Transverse colon (tissue), 4 donors: ENCODE results near the gene SSH2. TPM values are rescaled to one million over a fixed set of nuclear protein-coding genes. Genes with fewer than 3 reads are reported as not detected.

Experiments
- DNase-seq: peaks from one replicate; pipeline ENCODE4 v3.0.0-alpha.2; 2019
- H3K27ac ChIP-seq, 4 donors: fragments of 200-600 bp; sonication (generic); 2 replicates each; pipeline ENCODE4 v1.5.1; 2016 to 2018; ENCODE audit warnings: inconsistent platforms in 4 of 4
- H3K27me3 ChIP-seq: fragments of 200-600 bp; sonication (generic); 2 replicates; pipeline ENCODE4 v1.5.1; 2017; ENCODE audit warnings: inconsistent platforms
- H3K36me3 ChIP-seq, 4 donors: fragments of 200-600 bp; sonication (generic); 2 replicates each; pipeline ENCODE4 v1.5.1; 2017 to 2019; ENCODE audit warnings: inconsistent platforms in 4 of 4
- H3K4me1 ChIP-seq, 4 donors: fragments of 200-600 bp; sonication (generic); 2 replicates each; pipeline ENCODE4 v1.5.1; 2017 to 2020; ENCODE audit warnings: inconsistent platforms in 4 of 4
- H3K4me3 ChIP-seq, 4 donors: fragments of 200-600 bp; sonication (generic); 1 replicate in 1 of 4; 2 replicates in 3 of 4; pipeline versions ENCODE4 v1.5.1 to v1.6.1; 2017 to 2019; ENCODE audit warnings: inconsistent platforms in 4 of 4
- H3K9me3 ChIP-seq, 2 donors: fragments of 200-600 bp; sonication (generic); 2 replicates each; pipeline ENCODE4 v1.5.1; 2017 to 2019; ENCODE audit warnings: inconsistent platforms in 2 of 2
- CTCF ChIP-seq, 5 experiments: fragments of 200-600 bp in 3 of 5; fragments of 450-650 bp in 2 of 5; sonication (generic) in 3 of 5; IDR thresholded peaks; 1 replicate in 2 of 5; 2 replicates in 3 of 5; pipeline ENCODE4 v1.5.1; 2016 to 2017; ENCODE audit warnings: antibody characterized with exemption in 5 of 5, inconsistent platforms in 3 of 5, mild to moderate bottlenecking in 2 of 5, moderate library complexity in 1 of 5
- EP300 ChIP-seq: sonication (generic); formaldehyde crosslinking; IDR thresholded peaks from one replicate; pipeline ENCODE4 v1.6.1; 2017; ENCODE audit warnings: antibody characterized with exemption, low read depth
- POLR2A ChIP-seq: fragments of 450-650 bp; IDR thresholded peaks from one replicate; pipeline ENCODE4 v1.6.1; 2016; ENCODE audit warnings: antibody characterized with exemption, mild to moderate bottlenecking, moderate library complexity
- POLR2AphosphoS5 ChIP-seq, 3 donors: sonication (generic); formaldehyde crosslinking; IDR thresholded peaks; one replicate each; pipeline ENCODE4 v1.6.1; 2016; ENCODE audit warnings: antibody characterized with exemption in 3 of 3
- WGBS, 2 donors: methylation state at CpG; one replicate each; pipeline ENCODE4 v1.1.5; 2018; ENCODE audit warnings: low coverage in 1 of 2; 5-methylcytosine and 5-hydroxymethylcytosine counted together
- in situ Hi-C, 4 donors: fragments of 200-750 bp; cut with MboI; loops; one replicate each; pipeline versions ENCODE4 v1.15.0 to v1.15.1; 2017; ENCODE audit warnings: low sequenced_read_pairs in 3 of 4, low pct_ligation_motif_present in 1 of 4, low pct_unique_long_range_greater_than_20kb in 1 of 4
- intact Hi-C: fragments of 100-400 bp; cut with DNase I; formaldehyde crosslinking; loops from one replicate; pipeline ENCODE4 v1.15.1; 2023; ENCODE audit warnings: low total_unique reads
- total RNA-seq, 4 donors: library from RNA; depleted of rRNA; stranded (reverse); fragments of >200 nt; gene quantifications; one replicate each; pipeline ENCODE4 v1.1.0, GENCODE V29; 2016

The SSH2 gene
- total RNA-seq, 4 donors from 2014 or later, result 15.3 to 99.9 (median 46.0) TPM

DNA sequence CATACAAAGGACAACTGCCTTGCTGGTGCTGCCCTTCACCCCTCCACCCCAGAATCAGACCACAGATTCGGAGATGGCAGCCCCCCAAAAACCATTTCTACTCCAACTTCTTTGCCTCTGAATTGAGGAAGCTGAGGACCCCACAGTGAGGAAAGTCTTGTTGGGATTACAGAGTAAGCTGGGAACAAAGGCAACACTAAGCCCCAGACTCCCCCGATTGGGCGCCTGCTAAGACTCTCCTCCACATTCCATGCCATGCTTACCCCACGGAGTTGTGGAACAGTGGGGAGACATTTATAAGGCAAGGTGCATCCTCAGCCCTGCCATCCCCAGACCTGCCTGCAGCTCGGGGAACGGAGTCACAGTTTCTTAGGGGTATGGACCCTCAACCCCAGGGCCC is 342.4 kb downstream of the SSH2 start:
- H3K4me1 ChIP-seq, result peaks cover 35 to 52% (median 46%) of the 10 kb centered on the region in 4 donors
- H3K9me3 ChIP-seq, result no peaks in the 10 kb centered on the region
- WGBS, 2 donors, result 85% methylated on average over 6 of the region's 6 CpGs; no CpG with 5 or more reads in 1 of the 2 donors
- TF ChIP-seq POLR2AphosphoS5 (IDR thresholded peaks at IDR 0.05), result no peak
- no peak for TF ChIP-seq CTCF (IDR thresholded peaks at IDR 0.05)
- no peak for TF ChIP-seq EP300
- TF ChIP-seq POLR2A, result no peak
- no peaks in the 10 kb centered on the region for H3K27me3 ChIP-seq
- DNase-seq, result no peak
- intact Hi-C loops, result no loop called here
- H3K4me3 ChIP-seq, result peak overlapping the region in 2 of 4 donors; percentile 69 to 86
- H3K27ac ChIP-seq, result peak overlapping the region; percentile 82 to 93 (median 88)
- no peaks in the 10 kb centered on the region for H3K36me3 ChIP-seq
- in situ Hi-C loops, result no loop called here

- Histone ChIP-seq H3K4me1 (peaks cover 28 to 45% (median 39%) of the 10 kb centered on the region in 4 donors), H3K9me3 (no peaks in the 10 kb centered on the region), H3K36me3 (no peaks in the 10 kb centered on the region), H3K27ac (peak overlapping the region in 1 of 4 donors; percentile 93), H3K4me3 (no peak overlapping the region), H3K27me3 (no peaks in the 10 kb centered on the region)
- in situ Hi-C loops (no loop called here), intact Hi-C loops (no loop called here)
- no peak for DNase-seq
- TF ChIP-seq CTCF (IDR thresholded peaks at IDR 0.05) (no peak), EP300 (no peak), POLR2A (no peak), POLR2AphosphoS5 (IDR thresholded peaks at IDR 0.05) (no peak)
- WGBS, 2 donors, result 79% methylated on average over 9 of the region's 9 CpGs; no CpG with 5 or more reads in 1 of the 2 donors
These were observed 343.2 kb downstream of the SSH2 start for GRCh38 chr17:29586676-29587469.

- Histone ChIP-seq H3K27me3 (no peaks in the 10 kb centered on the region), H3K27ac (peak overlapping the region in 3 of 4 donors; percentile 11 to 50 (median 27)), H3K4me1 (peaks cover 14 to 29% (median 24%) of the 10 kb centered on the region in 4 donors), H3K9me3 (no peaks in the 10 kb centered on the region), H3K36me3 (no peaks in the 10 kb centered on the region), H3K4me3 (no peak overlapping the region)
- no peak for DNase-seq
- intact Hi-C loops (no loop called here), in situ Hi-C loops (no loop called here)
- TF ChIP-seq POLR2AphosphoS5 (IDR thresholded peaks at IDR 0.05), result peak in 1 of 3 donors; percentile 10
- no peak for TF ChIP-seq CTCF (IDR thresholded peaks at IDR 0.05)
- 67% methylated on average over 8 of the region's 8 CpGs; no CpG with 5 or more reads in 1 of the 2 donors for WGBS, 2 donors
These were observed 344.8 kb downstream of the SSH2 start for GRCh38 chr17:29585080-29585751.

DNA sequence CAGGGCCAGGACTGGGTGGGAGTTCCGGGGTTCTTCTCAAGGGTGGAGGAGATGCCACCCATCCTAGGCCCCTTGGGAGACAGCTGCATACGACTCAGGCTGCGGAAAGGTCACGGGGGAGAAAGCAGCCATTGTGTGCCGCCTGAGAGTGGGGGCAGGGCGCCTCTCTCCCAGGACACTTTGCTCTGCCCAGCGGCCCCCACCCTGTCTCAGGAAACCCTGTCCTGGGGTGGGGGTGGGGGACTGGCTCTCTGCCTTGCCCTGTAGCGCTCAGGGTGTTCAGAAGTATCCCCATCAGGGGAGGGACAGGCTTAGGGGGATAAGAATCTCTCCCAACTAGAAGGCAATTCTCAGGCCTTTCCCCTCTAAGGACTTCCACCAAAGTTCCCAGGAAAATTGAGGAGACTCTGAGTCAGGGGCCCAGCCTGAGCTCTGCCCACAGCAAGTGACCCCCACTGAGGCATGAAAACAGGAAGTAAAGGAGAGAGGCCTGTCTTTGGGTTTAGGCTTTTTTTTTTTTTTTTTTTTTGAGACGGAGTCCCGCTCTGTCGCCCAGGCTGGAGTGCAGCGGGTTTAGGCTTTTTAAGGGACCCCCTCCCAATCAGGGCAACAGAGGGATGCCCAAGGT is 345.5 kb downstream of the SSH2 start:
- in situ Hi-C loops, result no loop called here
- H3K36me3 ChIP-seq, result no peaks in the 10 kb centered on the region
- no peak overlapping the region for H3K4me3 ChIP-seq
- H3K4me1 ChIP-seq, result peaks cover 9 to 23% (median 18%) of the 10 kb centered on the region in 4 donors
- no peak for DNase-seq
- TF ChIP-seq CTCF (IDR thresholded peaks at IDR 0.05) (no peak), POLR2A (no peak), POLR2AphosphoS5 (IDR thresholded peaks at IDR 0.05) (no peak)
- H3K9me3 ChIP-seq, result no peaks in the 10 kb centered on the region
- intact Hi-C loops, result no loop called here
- no peaks in the 10 kb centered on the region for H3K27me3 ChIP-seq
- H3K27ac ChIP-seq, result peak overlapping the region in 2 of 4 donors; percentile 7 to 27
- 76 to 77% methylated on average over 5 to 12 of the region's 12 CpGs for WGBS, 2 donors
